Testis (tissue), 3 donors: ENCODE data around the gene MYL10. TPM values are rescaled to one million over a fixed set of nuclear protein-coding genes. Genes with fewer than 3 reads are reported as not detected.

ENCODE experiments used
- DNase-seq: peaks from one replicate; pipeline ENCODE4 v3.0.0-alpha.2; 2019
- H3K27ac ChIP-seq, 2 donors: fragments of 200-600 bp; sonication (generic); one replicate each; pipeline ENCODE4 v1.5.1; 2019
- H3K27me3 ChIP-seq: fragments of 200-600 bp; sonication (generic); one replicate; pipeline ENCODE4 v1.5.1; 2019
- H3K36me3 ChIP-seq: fragments of 200-600 bp; sonication (generic); one replicate; pipeline ENCODE4 v1.5.1; 2017; ENCODE audit warnings: low read depth; ENCODE audit errors: missing control alignments
- H3K4me1 ChIP-seq: fragments of 200-600 bp; sonication (generic); one replicate; pipeline ENCODE4 v1.5.1; 2019
- H3K4me3 ChIP-seq, 2 donors: fragments of 200-600 bp; sonication (generic); one replicate each; pipeline ENCODE4 v1.5.1; 2017 to 2019
- H3K9me3 ChIP-seq: fragments of 200-600 bp; sonication (generic); one replicate; pipeline ENCODE4 v1.5.1; 2017
- POLR2A ChIP-seq: fragments of 450-650 bp; IDR thresholded peaks from one replicate; pipeline ENCODE4 v1.6.1; 2017; ENCODE audit warnings: antibody characterized with exemption, mild to moderate bottlenecking, moderate library complexity
- WGBS, 2 donors: methylation state at CpG; one replicate each; pipeline ENCODE4 v1.1.5; 2018; 5-methylcytosine and 5-hydroxymethylcytosine counted together
- intact Hi-C: fragments of 100-400 bp; cut with DNase I; formaldehyde crosslinking; loops from one replicate; pipeline ENCODE4 v1.15.1; 2023; ENCODE audit warnings: low total_unique reads
- polyA plus RNA-seq: library from polyadenylated mRNA; stranded (reverse); fragments of 350-450 nt; fragmentation: Illumina TruSeq; extraction: RNeasy Lipid Tissue Mini Kit (QIAGEN cat#74804); gene quantifications from one replicate; pipeline ENCODE4 v1.2.3, GENCODE V29; 2014; ENCODE audit warnings: low read depth, low replicate concordance; ENCODE audit not compliant: insufficient read depth
- total RNA-seq, 2 donors: library from RNA; depleted of rRNA; stranded (reverse); fragments of >200 nt; gene quantifications; one replicate each; pipeline ENCODE4 v1.2.3, GENCODE V29; 2016
- TF ChIP-seq, protein P1 (sequence below), 3 experiments: fragments of 450-650 bp in 2 of 3; fragments of 200-600 bp in 1 of 3; sonication (generic) in 1 of 3; IDR thresholded peaks; one replicate each; pipeline ENCODE4 v1.5.1; 2016 to 2019; ENCODE audit warnings: antibody characterized with exemption in 3 of 3, mild to moderate bottlenecking in 2 of 3, moderate library complexity in 1 of 3

MYL10 gene
- total and polyA plus RNA-seq, 3 donors from 2014 or later, result not detected

GRCh38 chr7:101596898-101597297 lies 32.2 kb downstream of the MYL10 start:
- Histone ChIP-seq H3K4me3 (no peak overlapping the region), H3K36me3 (no peaks in the 10 kb centered on the region), H3K4me1 (peaks cover 8% of the 10 kb centered on the region), H3K27ac (no peak overlapping the region), H3K9me3 (no peaks in the 10 kb centered on the region), H3K27me3 (no peaks in the 10 kb centered on the region)
- WGBS, 2 donors, result 76 to 89% methylated on average over 1 of the region's 1 CpG
- DNase-seq, result no peak
- intact Hi-C loops, result no loop called here
- no peak for TF ChIP-seq POLR2A
- TF ChIP-seq, protein P1, sequence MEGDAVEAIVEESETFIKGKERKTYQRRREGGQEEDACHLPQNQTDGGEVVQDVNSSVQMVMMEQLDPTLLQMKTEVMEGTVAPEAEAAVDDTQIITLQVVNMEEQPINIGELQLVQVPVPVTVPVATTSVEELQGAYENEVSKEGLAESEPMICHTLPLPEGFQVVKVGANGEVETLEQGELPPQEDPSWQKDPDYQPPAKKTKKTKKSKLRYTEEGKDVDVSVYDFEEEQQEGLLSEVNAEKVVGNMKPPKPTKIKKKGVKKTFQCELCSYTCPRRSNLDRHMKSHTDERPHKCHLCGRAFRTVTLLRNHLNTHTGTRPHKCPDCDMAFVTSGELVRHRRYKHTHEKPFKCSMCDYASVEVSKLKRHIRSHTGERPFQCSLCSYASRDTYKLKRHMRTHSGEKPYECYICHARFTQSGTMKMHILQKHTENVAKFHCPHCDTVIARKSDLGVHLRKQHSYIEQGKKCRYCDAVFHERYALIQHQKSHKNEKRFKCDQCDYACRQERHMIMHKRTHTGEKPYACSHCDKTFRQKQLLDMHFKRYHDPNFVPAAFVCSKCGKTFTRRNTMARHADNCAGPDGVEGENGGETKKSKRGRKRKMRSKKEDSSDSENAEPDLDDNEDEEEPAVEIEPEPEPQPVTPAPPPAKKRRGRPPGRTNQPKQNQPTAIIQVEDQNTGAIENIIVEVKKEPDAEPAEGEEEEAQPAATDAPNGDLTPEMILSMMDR (IDR thresholded peaks at IDR 0.05), result no peak

DNA sequence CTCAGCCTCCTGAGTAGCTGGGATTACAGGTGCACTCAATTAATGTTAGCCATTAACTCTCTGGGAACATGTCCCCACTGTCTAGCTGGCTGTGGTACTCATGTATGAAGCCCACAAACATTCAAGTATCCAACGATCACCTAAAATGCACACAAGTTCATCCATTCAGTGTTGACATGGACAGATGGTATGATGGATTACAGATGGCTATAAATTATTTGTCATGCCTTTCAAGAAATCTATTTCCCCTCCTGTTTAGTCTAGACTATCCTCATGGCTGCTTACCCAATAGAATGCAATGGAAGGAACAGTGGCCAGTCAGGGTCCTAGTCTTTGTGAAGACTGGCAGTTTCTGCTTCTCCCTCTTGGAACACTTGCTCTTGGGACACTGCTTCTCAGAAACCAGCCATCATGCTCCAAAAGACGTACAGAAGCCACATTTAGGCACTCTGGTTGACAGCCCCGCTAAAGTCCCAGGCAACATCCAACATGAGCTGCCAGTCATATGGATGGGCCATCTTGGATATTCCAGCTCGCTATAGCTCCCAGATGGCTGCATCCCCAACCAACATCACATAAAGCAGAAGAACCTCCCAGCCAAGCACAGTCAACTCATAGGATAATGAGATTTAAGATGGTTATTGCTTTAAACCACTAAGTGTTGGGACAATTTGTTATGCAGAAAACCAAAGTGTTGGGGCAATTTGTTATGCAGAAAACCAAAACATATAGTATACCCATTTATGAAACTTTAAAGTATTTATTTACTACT lies 33.1 kb downstream of the MYL10 start:
- no peak overlapping the region for H3K4me3 ChIP-seq
- no peak for DNase-seq
- WGBS, 2 donors, result 91 to 95% methylated on average over 4 of the region's 4 CpGs
- no peaks in the 10 kb centered on the region for H3K27me3 ChIP-seq
- H3K4me1 ChIP-seq, result peaks cover 8% of the 10 kb centered on the region
- no peak overlapping the region for H3K27ac ChIP-seq
- intact Hi-C loops, result no loop called here
- no peaks in the 10 kb centered on the region for H3K36me3 ChIP-seq
- no peak for TF ChIP-seq POLR2A
- TF ChIP-seq, protein P1 (IDR thresholded peaks at IDR 0.05), result no peak
- no peaks in the 10 kb centered on the region for H3K9me3 ChIP-seq

DNA sequence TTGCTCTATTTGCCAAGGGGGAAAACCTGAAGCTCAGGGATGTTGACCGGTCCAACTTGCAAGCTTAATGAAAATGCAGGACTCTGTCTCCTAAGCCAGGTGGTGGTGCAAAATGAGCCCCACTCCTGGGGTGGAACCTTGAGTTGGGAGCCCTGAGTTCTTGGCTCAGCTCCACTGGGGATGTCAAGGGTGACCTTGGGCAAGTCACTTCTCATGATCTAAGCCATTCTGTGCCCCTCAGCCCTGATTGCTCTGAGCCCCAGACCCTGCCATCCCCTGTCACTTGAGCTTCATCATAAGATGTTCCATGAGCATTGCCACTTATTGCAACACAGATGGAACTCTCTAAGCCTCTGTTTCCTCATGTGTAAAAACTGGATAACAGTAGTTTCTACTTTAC lies 33.9 kb downstream of the MYL10 start:
- WGBS, 2 donors, result 86 to 92% methylated on average over 1 of the region's 1 CpG
- H3K4me1 ChIP-seq, result peaks cover 8% of the 10 kb centered on the region
- intact Hi-C loops, result no loop called here
- no peaks in the 10 kb centered on the region for H3K9me3 ChIP-seq
- H3K27me3 ChIP-seq, result no peaks in the 10 kb centered on the region
- no peak overlapping the region for H3K4me3 ChIP-seq
- no peak for TF ChIP-seq POLR2A
- TF ChIP-seq, protein P1 (IDR thresholded peaks at IDR 0.05), result no peak
- DNase-seq, result no peak
- H3K36me3 ChIP-seq, result no peaks in the 10 kb centered on the region
- H3K27ac ChIP-seq, result no peak overlapping the region

GRCh38 chr7:101594790-101595189 lies 34.3 kb downstream of the MYL10 start:
- 95 to 100% methylated on average over 3 of the region's 3 CpGs for WGBS, 2 donors
- DNase-seq, result no peak
- H3K27me3 ChIP-seq, result no peaks in the 10 kb centered on the region
- no peaks in the 10 kb centered on the region for H3K9me3 ChIP-seq
- H3K4me1 ChIP-seq, result peaks cover 8% of the 10 kb centered on the region
- no peak overlapping the region for H3K4me3 ChIP-seq
- intact Hi-C loops, result no loop called here
- no peak overlapping the region for H3K27ac ChIP-seq
- TF ChIP-seq, protein P1 (IDR thresholded peaks at IDR 0.05), result no peak
- no peak for TF ChIP-seq POLR2A
- no peaks in the 10 kb centered on the region for H3K36me3 ChIP-seq

- Histone ChIP-seq H3K9me3 (no peaks in the 10 kb centered on the region), H3K4me3 (no peak overlapping the region), H3K27ac (no peak overlapping the region), H3K36me3 (no peaks in the 10 kb centered on the region), H3K4me1 (no peaks in the 10 kb centered on the region), H3K27me3 (no peaks in the 10 kb centered on the region)
- WGBS, 2 donors, result 90 to 91% methylated on average over 6 of the region's 6 CpGs
- TF ChIP-seq, protein P1 (IDR thresholded peaks at IDR 0.05), result no peak
- TF ChIP-seq POLR2A, result no peak
- no peak for DNase-seq
- intact Hi-C loops, result no loop called here
These were observed 35.5 kb downstream of the MYL10 start for GRCh38 chr7:101593556-101593955.
